Measurements from ENCODE around the gene PRDM11. TPM values are rescaled to one million over a fixed set of nuclear protein-coding genes. Genes with fewer than 3 reads are reported as not detected.

PRDM11 gene
- total RNA-seq, 1 donor from 2014 or later, result 18.3 TPM

DNA sequence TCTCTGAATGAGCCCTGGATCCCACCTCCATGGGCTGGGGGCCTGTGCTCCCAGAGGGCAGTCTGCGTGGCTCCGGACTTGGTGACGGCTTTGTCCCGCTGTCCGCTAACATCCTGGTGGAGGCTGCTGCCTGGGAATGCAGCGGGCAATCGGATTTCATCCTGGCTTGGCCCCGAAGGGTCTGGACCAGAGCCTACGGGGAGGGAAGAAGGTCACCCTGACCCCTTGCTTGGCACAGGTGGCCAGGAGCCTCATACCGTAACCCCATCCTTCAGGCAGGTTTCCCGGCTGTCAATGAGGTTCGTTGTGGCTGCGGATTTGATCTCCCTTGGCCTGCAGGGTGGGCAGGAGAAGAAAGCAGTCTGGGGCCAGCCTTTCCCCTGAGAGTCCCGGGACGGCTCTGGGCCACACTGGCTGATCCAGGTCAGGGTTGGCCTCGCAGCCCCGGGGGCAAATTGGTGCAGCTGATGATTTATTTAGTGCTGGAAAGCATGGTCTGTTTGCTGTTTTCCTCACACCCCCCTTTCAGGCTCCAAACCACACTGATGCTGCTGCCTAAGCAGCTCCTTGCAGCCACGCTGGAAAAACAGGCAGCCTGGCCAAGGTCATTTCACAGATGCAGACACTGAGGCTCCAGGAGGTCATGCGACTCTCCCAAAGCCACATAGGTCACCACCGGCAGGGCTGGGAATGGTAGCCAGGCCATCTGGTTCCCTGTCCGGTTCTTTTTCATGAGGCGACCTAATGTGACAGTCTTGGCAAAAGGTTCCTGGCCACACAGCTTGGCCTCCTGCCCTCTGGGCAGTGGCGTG, 15.0 kb downstream of the PRDM11 start:
- H3K36me3 ChIP-seq, result no peaks in the 10 kb centered on the region
- H3K27ac ChIP-seq, result no peak overlapping the region
- TF ChIP-seq, protein P1, sequence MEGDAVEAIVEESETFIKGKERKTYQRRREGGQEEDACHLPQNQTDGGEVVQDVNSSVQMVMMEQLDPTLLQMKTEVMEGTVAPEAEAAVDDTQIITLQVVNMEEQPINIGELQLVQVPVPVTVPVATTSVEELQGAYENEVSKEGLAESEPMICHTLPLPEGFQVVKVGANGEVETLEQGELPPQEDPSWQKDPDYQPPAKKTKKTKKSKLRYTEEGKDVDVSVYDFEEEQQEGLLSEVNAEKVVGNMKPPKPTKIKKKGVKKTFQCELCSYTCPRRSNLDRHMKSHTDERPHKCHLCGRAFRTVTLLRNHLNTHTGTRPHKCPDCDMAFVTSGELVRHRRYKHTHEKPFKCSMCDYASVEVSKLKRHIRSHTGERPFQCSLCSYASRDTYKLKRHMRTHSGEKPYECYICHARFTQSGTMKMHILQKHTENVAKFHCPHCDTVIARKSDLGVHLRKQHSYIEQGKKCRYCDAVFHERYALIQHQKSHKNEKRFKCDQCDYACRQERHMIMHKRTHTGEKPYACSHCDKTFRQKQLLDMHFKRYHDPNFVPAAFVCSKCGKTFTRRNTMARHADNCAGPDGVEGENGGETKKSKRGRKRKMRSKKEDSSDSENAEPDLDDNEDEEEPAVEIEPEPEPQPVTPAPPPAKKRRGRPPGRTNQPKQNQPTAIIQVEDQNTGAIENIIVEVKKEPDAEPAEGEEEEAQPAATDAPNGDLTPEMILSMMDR (IDR thresholded peaks at IDR 0.05), result no peak
- H3K4me3 ChIP-seq, result no peak overlapping the region
- peaks cover 23% of the 10 kb centered on the region for H3K4me1 ChIP-seq
- ATAC-seq, result no peak
- peak; percentile 61 for DNase-seq
- intact Hi-C loops (cut with DNase I), result no loop called here
- no peaks in the 10 kb centered on the region for H3K27me3 ChIP-seq
- no peaks in the 10 kb centered on the region for H3K9me3 ChIP-seq

DNA sequence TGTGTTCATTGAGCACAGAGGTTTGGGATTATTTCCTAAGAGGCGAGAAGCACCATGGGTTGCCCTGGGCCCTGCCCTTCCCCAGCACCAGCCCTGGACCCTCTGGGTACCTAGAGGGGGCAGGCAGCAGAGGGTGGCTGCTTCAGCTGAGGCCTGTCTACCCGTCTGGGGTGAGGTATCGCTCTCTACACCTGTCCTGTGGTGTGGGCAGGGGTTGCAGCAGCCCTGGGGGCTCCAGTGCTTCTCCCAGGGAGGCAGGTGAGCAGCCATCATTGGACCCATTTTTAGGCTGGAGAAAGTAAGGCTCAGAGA, 15.6 kb downstream of the PRDM11 start:
- peaks cover 23% of the 10 kb centered on the region for H3K4me1 ChIP-seq
- intact Hi-C loops (cut with DNase I), result no loop called here
- no peak for DNase-seq
- ATAC-seq, result no peak
- H3K27ac ChIP-seq, result no peak overlapping the region
- TF ChIP-seq, protein P1 (IDR thresholded peaks at IDR 0.05), result no peak
- H3K4me3 ChIP-seq, result no peak overlapping the region
- no peaks in the 10 kb centered on the region for H3K27me3 ChIP-seq
- H3K9me3 ChIP-seq, result no peaks in the 10 kb centered on the region
- no peaks in the 10 kb centered on the region for H3K36me3 ChIP-seq

DNA sequence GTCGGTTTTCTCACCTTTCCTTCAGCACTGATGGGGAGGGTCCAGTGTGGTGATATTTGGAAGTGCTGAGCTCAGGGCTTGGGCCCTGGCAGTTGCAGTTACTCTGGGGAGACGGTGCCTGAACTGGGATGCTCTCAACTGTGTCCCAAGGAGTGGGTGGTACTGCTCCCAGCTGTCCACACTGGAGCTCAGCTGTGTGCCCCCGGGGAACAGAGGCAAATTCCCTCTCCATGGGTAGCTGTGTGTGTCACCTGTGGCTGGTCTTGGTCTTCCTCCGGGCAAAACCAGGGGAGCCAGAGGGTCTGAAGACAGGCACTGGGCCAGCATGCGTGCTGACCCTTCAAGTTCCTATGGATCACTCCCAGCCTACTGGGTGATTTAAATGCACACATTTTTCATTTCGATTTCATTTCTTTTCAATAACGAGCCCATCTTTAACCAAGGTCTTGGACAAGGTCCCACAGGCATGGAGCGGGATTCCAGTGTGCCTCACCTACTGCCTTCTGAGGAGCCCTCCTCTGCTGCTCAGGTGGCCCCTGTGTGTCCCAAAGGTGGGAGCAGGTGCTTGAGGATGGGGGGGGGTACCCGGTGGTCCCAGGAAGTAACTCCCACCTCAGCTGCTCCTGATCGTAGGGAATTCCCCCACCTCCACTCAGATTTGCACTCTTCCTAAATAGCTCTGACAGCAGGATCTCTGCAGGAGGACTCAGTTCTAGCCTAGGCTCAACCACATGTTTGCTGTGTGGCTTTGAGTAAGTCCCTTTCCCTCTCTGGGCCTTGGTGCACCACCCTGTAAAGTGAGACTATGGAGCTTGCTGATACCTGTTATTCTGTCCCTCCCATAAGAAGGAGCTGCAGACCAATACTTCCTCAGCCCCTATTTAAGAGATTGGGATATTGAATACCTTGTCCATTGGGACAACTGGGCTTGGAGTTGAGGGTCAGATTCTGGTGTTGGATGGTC, 16.8 kb downstream of the PRDM11 start:
- DNase-seq (peak; percentile 52), ATAC-seq (no peak)
- Histone ChIP-seq H3K4me1 (peaks cover 18% of the 10 kb centered on the region), H3K27ac (no peak overlapping the region), H3K9me3 (no peaks in the 10 kb centered on the region), H3K27me3 (no peaks in the 10 kb centered on the region), H3K36me3 (no peaks in the 10 kb centered on the region), H3K4me3 (no peak overlapping the region)
- TF ChIP-seq, protein P1 (IDR thresholded peaks at IDR 0.05), result no peak
- intact Hi-C loops (cut with DNase I), result no loop called here

- TF ChIP-seq, protein P1 (IDR thresholded peaks at IDR 0.05), result no peak
- no peak overlapping the region for H3K27ac ChIP-seq
- peaks cover 16% of the 10 kb centered on the region for H3K4me1 ChIP-seq
- peak; percentile 42 for DNase-seq
- no peaks in the 10 kb centered on the region for H3K36me3 ChIP-seq
- intact Hi-C loops (cut with DNase I), result no loop called here
- H3K4me3 ChIP-seq, result no peak overlapping the region
- no peaks in the 10 kb centered on the region for H3K27me3 ChIP-seq
- ATAC-seq, result no peak
- no peaks in the 10 kb centered on the region for H3K9me3 ChIP-seq
Observed at GRCh38 chr11:45163956-45164575, 17.6 kb downstream of the PRDM11 start.

- peaks cover 22% of the 10 kb centered on the region for H3K4me1 ChIP-seq
- H3K27me3 ChIP-seq, result no peaks in the 10 kb centered on the region
- no peak overlapping the region for H3K4me3 ChIP-seq
- no peak for ATAC-seq
- TF ChIP-seq, protein P1 (IDR thresholded peaks at IDR 0.05), result no peak
- intact Hi-C loops (cut with DNase I), result no loop called here
- no peaks in the 10 kb centered on the region for H3K36me3 ChIP-seq
- H3K9me3 ChIP-seq, result no peaks in the 10 kb centered on the region
- DNase-seq, result peak; percentile 39
- no peak overlapping the region for H3K27ac ChIP-seq
Observed at GRCh38 chr11:45165386-45165785, 18.9 kb downstream of the PRDM11 start.
